WTC11 (cell line): ENCODE results near the gene KCMF1. TPM values are rescaled to one million over a fixed set of nuclear protein-coding genes. Genes with fewer than 3 reads are reported as not detected.

Experiments
- ATAC-seq: fragments of 200-7000 bp; cut with Tn5 transposase; 2 replicates; pipeline ENCODE4 v1.10.0; 2021; ENCODE audit warnings: mild to moderate bottlenecking, moderate library complexity
- CTCF ChIA-PET: fragments of 300-600 bp; sonication (Branson Sonifier 250); formaldehyde crosslinking; loops from one replicate; lab custom pipeline; 2021; ENCODE audit warnings: antibody characterized with exemption; lab: Charles Lee
- POLR2A ChIA-PET: fragments of 350-600 bp; sonication (Branson Sonifier 250); formaldehyde crosslinking; loops from one replicate; lab custom pipeline; 2021; ENCODE audit warnings: antibody characterized with exemption; lab: Charles Lee
- DNase-seq: peaks from one replicate; pipeline ENCODE4 v3.0.0; 2021; ENCODE audit warnings: low spot score
- H3K27ac Mint-ChIP-seq: 2 replicates; pipeline ENCODE4 v1.8.0; 2021; ENCODE audit warnings: mixed read lengths
- H3K27me3 Mint-ChIP-seq: 2 replicates; pipeline ENCODE4 v1.8.0; 2021; ENCODE audit warnings: low read depth, mild to moderate bottlenecking, moderate library complexity, mixed read lengths
- H3K36me3 Mint-ChIP-seq: 2 replicates; pipeline ENCODE4 v1.8.0; 2021; ENCODE audit warnings: mixed read lengths
- H3K4me1 Mint-ChIP-seq: 2 replicates; pipeline ENCODE4 v1.8.0; 2022; ENCODE audit warnings: mixed read lengths
- H3K4me3 Mint-ChIP-seq: 2 replicates; pipeline ENCODE4 v1.8.0; 2021; ENCODE audit warnings: mild to moderate bottlenecking, moderate library complexity, mixed read lengths
- H3K9me3 Mint-ChIP-seq: 2 replicates; pipeline ENCODE4 v1.8.0; 2021; ENCODE audit warnings: mixed read lengths
- ELF4 ChIP-seq: sonication (generic); formaldehyde crosslinking; IDR thresholded peaks from 2 replicates; pipeline ENCODE4 v1.8.1; 2022; ENCODE audit warnings: low read depth, mild to moderate bottlenecking, moderate library complexity, missing genetic modification reagents
- EMX1 ChIP-seq: fragments of 250-450 bp; sonication (Bioruptor Pico); IDR thresholded peaks from 2 replicates; pipeline ENCODE4 v1.8.0; 2021; ENCODE audit warnings: mild to moderate bottlenecking
- FOXP1 ChIP-seq: sonication (generic); formaldehyde crosslinking; IDR thresholded peaks from 2 replicates; pipeline ENCODE4 v1.8.0; 2022; ENCODE audit warnings: missing genetic modification reagents, mild to moderate bottlenecking, moderate library complexity, borderline replicate concordance
- GTF2I ChIP-seq: fragments of 250-450 bp; sonication (Bioruptor Pico); conservative IDR thresholded peaks from 2 replicates; pipeline ENCODE4 v1.4.0; 2021; ENCODE audit warnings: mild to moderate bottlenecking
- MYBL2 ChIP-seq: sonication (generic); formaldehyde crosslinking; IDR thresholded peaks from 2 replicates; pipeline ENCODE4 v1.8.1; 2023; ENCODE audit warnings: mild to moderate bottlenecking, moderate library complexity, missing genetic modification reagents
- NR3C1 ChIP-seq: sonication (generic); formaldehyde crosslinking; conservative IDR thresholded peaks from 2 replicates; pipeline ENCODE4 v1.8.1; 2023; ENCODE audit warnings: low read depth, mild to moderate bottlenecking, missing genetic modification reagents
- SMAD4 ChIP-seq: sonication (generic); formaldehyde crosslinking; IDR thresholded peaks from 2 replicates; pipeline ENCODE4 v1.8.0; 2022; ENCODE audit warnings: mild to moderate bottlenecking, missing genetic modification reagents
- TP53 ChIP-seq: sonication (generic); formaldehyde crosslinking; IDR thresholded peaks from 2 replicates; pipeline ENCODE4 v1.8.1; 2023; ENCODE audit warnings: mild to moderate bottlenecking, missing genetic modification reagents
- ZNF121 ChIP-seq: sonication (generic); formaldehyde crosslinking; IDR thresholded peaks from 2 replicates; pipeline ENCODE4 v1.8.0; 2023; ENCODE audit warnings: missing genetic modification reagents
- ZNF416 ChIP-seq: fragments of 250-450 bp; sonication (Bioruptor Pico); IDR thresholded peaks from 2 replicates; pipeline ENCODE4 v1.9.0; 2021; ENCODE audit warnings: mild to moderate bottlenecking, inconsistent platforms
- total RNA-seq: library from RNA; stranded (reverse); gene quantifications from 3 replicates; pipeline ENCODE4 v1.2.3, GENCODE V29; 2021
- TF ChIP-seq, protein P1 (sequence below): sonication (generic); formaldehyde crosslinking; conservative IDR thresholded peaks from 2 replicates; pipeline ENCODE4 v1.8.1; 2022; ENCODE audit warnings: mild to moderate bottlenecking, missing genetic modification reagents
- TF ChIP-seq, protein P2 (sequence below): fragments of 250-450 bp; sonication (Bioruptor Pico); IDR thresholded peaks from 2 replicates; pipeline ENCODE4 v1.9.0; 2021; ENCODE audit warnings: mild to moderate bottlenecking
- TF ChIP-seq, protein P3 (sequence below): sonication (generic); formaldehyde crosslinking; IDR thresholded peaks from 2 replicates; pipeline ENCODE4 v1.8.0; 2022; ENCODE audit warnings: mild to moderate bottlenecking, missing genetic modification reagents
- TF ChIP-seq, protein P4 (sequence below): sonication (generic); formaldehyde crosslinking; IDR thresholded peaks from 2 replicates; pipeline ENCODE4 v1.8.1; 2023; ENCODE audit warnings: mild to moderate bottlenecking, missing genetic modification reagents
- TF ChIP-seq, protein P5 (sequence below): fragments of 250-450 bp; sonication (Bioruptor Pico); IDR thresholded peaks from 2 replicates; pipeline ENCODE4 v2.1.2; 2022; ENCODE audit warnings: mild to moderate bottlenecking, moderate library complexity
- TF ChIP-seq, protein P6 (sequence below): sonication (generic); formaldehyde crosslinking; IDR thresholded peaks from 2 replicates; pipeline ENCODE4 v1.8.0; 2023; ENCODE audit warnings: missing genetic modification reagents, mild to moderate bottlenecking, borderline replicate concordance
- TF ChIP-seq, protein P7 (sequence below): fragments of 250-450 bp; sonication (Bioruptor Pico); IDR thresholded peaks from 2 replicates; pipeline ENCODE4 v1.9.0; 2021; ENCODE audit warnings: mild to moderate bottlenecking, borderline replicate concordance

Gene KCMF1
- total RNA-seq, 1 experiment from 2014 or later, result 117 TPM

DNA sequence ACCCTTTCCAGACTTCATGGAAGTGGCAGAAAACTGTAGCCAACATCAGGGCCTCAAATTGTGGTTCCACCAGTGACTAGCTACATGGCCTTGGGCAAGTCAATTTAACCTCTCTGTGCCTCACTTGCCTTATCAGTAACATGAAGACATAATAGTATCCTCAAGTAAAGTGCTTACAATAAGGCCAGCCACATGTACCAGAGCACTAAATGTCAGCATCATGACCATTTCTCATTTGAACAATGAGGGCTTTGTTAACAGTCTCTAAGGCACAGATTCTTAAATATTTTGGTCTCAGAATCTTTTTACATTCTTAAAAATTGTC is 5.8 kb upstream of the KCMF1 start:
- H3K27me3 Mint-ChIP-seq, result no peaks in the 10 kb centered on the region
- peaks cover 53% of the 10 kb centered on the region for H3K36me3 Mint-ChIP-seq
- H3K9me3 Mint-ChIP-seq, result no peaks in the 10 kb centered on the region
- ChIA-PET POLR2A (no interaction called here), CTCF (no interaction called here)
- TF ChIP-seq, protein P1, sequence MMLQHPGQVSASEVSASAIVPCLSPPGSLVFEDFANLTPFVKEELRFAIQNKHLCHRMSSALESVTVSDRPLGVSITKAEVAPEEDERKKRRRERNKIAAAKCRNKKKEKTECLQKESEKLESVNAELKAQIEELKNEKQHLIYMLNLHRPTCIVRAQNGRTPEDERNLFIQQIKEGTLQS (CRISPR knock-in tag), result no peak
- TF ChIP-seq SMAD4 (CRISPR knock-in tag), result no peak
- TF ChIP-seq, protein P2, sequence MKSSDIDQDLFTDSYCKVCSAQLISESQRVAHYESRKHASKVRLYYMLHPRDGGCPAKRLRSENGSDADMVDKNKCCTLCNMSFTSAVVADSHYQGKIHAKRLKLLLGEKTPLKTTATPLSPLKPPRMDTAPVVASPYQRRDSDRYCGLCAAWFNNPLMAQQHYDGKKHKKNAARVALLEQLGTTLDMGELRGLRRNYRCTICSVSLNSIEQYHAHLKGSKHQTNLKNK (CRISPR knock-in tag), result 0 out of 2 replicates have a peak, but pooled peaks have one; percentile 10
- peak overlapping the region; percentile 36 for H3K27ac Mint-ChIP-seq
- DNase-seq (no peak), ATAC-seq (no peak)
- H3K4me3 Mint-ChIP-seq, result no peak overlapping the region
- peaks cover 59% of the 10 kb centered on the region for H3K4me1 Mint-ChIP-seq

DNA sequence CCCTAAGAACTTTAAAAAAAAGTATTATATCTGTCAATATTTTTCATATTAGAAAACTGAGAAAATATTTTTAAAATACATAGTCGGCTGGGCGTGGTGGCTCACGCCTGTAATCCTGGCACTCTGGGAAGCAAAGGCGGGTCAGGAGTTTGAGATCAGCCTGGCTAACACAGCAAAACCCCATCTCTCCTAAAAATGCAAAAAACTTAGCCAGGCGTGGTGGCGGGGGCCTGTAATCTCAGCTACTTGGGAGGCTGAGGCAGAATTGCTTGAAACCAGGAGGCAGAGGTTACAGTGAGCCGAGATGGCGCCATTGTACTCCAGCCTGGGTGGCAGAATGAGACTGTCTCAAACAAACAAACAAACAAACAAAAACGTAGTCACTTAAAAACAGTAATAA is 5.1 kb upstream of the KCMF1 start:
- CTCF ChIA-PET, result interaction anchor here (1.9 kb wide), 1 partner anchor 40 kb away, joined by 7 read pairs; no protein-coding TSS in a partner anchor
- no peaks in the 10 kb centered on the region for H3K27me3 Mint-ChIP-seq
- TF ChIP-seq, protein P3, sequence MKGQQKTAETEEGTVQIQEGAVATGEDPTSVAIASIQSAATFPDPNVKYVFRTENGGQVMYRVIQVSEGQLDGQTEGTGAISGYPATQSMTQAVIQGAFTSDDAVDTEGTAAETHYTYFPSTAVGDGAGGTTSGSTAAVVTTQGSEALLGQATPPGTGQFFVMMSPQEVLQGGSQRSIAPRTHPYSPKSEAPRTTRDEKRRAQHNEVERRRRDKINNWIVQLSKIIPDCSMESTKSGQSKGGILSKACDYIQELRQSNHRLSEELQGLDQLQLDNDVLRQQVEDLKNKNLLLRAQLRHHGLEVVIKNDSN (CRISPR knock-in tag), result no peak
- no peak for TF ChIP-seq ELF4 (CRISPR knock-in tag)
- TF ChIP-seq, all 79 proteins: peak for 0
- DNase-seq (no peak), ATAC-seq (no peak)
- Mint-ChIP-seq H3K4me1 (peaks cover 52% of the 10 kb centered on the region), H3K36me3 (peaks cover 53% of the 10 kb centered on the region), H3K9me3 (no peaks in the 10 kb centered on the region), H3K27ac (no peak overlapping the region), H3K4me3 (no peak overlapping the region)
- POLR2A ChIA-PET, result no interaction called here

DNA sequence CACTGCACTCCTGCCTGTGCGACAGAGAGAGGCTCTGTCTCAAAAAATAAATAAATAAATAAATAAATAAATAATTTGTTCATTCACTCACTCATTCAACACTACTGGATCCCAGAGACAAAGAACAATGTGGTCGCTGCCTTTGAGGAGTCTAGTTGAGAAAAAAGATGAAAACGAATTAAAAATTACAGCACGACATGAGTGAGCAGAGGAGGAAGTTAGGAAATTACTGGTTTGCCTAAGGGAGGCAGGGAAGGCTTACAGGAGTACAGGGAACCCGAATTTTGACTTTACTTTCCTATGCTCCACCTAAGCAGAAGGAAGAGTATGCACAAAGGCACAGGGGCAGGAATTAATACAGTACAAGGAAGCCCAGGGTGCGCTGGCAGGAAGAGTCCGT is 4.2 kb upstream of the KCMF1 start:
- no peak overlapping the region for H3K4me3 Mint-ChIP-seq
- DNase-seq (no peak), ATAC-seq (no peak)
- H3K36me3 Mint-ChIP-seq, result peaks cover 50% of the 10 kb centered on the region
- no peaks in the 10 kb centered on the region for H3K27me3 Mint-ChIP-seq
- CTCF ChIA-PET, result interaction anchor here (0.5 to 1.9 kb wide), 2 partner anchors 34 to 41 kb away, joined by 5 to 7 read pairs; no protein-coding TSS in a partner anchor
- peak overlapping the region; percentile 81 for H3K27ac Mint-ChIP-seq
- no peaks in the 10 kb centered on the region for H3K9me3 Mint-ChIP-seq
- POLR2A ChIA-PET, result interaction anchor here (6.7 kb wide), 1 partner anchor 8 kb away, joined by 90 read pairs; no protein-coding TSS in a partner anchor
- peaks cover 45% of the 10 kb centered on the region for H3K4me1 Mint-ChIP-seq
- TF ChIP-seq, protein P2 (CRISPR knock-in tag), result no peak
- TF ChIP-seq TP53 (no peak), MYBL2 (no peak), ZNF416 (no peak), GTF2I (CRISPR knock-in tag) (no peak), NR3C1 (CRISPR knock-in tag) (no peak), FOXP1 (CRISPR knock-in tag) (no peak), ZNF121 (no peak), EMX1 (no peak)
- TF ChIP-seq, protein P4, sequence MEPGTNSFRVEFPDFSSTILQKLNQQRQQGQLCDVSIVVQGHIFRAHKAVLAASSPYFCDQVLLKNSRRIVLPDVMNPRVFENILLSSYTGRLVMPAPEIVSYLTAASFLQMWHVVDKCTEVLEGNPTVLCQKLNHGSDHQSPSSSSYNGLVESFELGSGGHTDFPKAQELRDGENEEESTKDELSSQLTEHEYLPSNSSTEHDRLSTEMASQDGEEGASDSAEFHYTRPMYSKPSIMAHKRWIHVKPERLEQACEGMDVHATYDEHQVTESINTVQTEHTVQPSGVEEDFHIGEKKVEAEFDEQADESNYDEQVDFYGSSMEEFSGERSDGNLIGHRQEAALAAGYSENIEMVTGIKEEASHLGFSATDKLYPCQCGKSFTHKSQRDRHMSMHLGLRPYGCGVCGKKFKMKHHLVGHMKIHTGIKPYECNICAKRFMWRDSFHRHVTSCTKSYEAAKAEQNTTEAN (CRISPR knock-in tag), result no peak
- TF ChIP-seq, protein P5, sequence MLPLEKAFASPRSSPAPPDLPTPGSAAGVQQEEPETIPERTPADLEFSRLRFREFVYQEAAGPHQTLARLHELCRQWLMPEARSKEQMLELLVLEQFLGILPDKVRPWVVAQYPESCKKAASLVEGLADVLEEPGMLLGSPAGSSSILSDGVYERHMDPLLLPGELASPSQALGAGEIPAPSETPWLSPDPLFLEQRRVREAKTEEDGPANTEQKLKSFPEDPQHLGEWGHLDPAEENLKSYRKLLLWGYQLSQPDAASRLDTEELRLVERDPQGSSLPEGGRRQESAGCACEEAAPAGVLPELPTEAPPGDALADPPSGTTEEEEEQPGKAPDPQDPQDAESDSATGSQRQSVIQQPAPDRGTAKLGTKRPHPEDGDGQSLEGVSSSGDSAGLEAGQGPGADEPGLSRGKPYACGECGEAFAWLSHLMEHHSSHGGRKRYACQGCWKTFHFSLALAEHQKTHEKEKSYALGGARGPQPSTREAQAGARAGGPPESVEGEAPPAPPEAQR (CRISPR knock-in tag), result no peak
- TF ChIP-seq, protein P6, sequence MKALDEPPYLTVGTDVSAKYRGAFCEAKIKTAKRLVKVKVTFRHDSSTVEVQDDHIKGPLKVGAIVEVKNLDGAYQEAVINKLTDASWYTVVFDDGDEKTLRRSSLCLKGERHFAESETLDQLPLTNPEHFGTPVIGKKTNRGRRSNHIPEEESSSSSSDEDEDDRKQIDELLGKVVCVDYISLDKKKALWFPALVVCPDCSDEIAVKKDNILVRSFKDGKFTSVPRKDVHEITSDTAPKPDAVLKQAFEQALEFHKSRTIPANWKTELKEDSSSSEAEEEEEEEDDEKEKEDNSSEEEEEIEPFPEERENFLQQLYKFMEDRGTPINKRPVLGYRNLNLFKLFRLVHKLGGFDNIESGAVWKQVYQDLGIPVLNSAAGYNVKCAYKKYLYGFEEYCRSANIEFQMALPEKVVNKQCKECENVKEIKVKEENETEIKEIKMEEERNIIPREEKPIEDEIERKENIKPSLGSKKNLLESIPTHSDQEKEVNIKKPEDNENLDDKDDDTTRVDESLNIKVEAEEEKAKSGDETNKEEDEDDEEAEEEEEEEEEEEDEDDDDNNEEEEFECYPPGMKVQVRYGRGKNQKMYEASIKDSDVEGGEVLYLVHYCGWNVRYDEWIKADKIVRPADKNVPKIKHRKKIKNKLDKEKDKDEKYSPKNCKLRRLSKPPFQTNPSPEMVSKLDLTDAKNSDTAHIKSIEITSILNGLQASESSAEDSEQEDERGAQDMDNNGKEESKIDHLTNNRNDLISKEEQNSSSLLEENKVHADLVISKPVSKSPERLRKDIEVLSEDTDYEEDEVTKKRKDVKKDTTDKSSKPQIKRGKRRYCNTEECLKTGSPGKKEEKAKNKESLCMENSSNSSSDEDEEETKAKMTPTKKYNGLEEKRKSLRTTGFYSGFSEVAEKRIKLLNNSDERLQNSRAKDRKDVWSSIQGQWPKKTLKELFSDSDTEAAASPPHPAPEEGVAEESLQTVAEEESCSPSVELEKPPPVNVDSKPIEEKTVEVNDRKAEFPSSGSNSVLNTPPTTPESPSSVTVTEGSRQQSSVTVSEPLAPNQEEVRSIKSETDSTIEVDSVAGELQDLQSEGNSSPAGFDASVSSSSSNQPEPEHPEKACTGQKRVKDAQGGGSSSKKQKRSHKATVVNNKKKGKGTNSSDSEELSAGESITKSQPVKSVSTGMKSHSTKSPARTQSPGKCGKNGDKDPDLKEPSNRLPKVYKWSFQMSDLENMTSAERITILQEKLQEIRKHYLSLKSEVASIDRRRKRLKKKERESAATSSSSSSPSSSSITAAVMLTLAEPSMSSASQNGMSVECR (CRISPR knock-in tag), result no peak
- TF ChIP-seq, protein P7, sequence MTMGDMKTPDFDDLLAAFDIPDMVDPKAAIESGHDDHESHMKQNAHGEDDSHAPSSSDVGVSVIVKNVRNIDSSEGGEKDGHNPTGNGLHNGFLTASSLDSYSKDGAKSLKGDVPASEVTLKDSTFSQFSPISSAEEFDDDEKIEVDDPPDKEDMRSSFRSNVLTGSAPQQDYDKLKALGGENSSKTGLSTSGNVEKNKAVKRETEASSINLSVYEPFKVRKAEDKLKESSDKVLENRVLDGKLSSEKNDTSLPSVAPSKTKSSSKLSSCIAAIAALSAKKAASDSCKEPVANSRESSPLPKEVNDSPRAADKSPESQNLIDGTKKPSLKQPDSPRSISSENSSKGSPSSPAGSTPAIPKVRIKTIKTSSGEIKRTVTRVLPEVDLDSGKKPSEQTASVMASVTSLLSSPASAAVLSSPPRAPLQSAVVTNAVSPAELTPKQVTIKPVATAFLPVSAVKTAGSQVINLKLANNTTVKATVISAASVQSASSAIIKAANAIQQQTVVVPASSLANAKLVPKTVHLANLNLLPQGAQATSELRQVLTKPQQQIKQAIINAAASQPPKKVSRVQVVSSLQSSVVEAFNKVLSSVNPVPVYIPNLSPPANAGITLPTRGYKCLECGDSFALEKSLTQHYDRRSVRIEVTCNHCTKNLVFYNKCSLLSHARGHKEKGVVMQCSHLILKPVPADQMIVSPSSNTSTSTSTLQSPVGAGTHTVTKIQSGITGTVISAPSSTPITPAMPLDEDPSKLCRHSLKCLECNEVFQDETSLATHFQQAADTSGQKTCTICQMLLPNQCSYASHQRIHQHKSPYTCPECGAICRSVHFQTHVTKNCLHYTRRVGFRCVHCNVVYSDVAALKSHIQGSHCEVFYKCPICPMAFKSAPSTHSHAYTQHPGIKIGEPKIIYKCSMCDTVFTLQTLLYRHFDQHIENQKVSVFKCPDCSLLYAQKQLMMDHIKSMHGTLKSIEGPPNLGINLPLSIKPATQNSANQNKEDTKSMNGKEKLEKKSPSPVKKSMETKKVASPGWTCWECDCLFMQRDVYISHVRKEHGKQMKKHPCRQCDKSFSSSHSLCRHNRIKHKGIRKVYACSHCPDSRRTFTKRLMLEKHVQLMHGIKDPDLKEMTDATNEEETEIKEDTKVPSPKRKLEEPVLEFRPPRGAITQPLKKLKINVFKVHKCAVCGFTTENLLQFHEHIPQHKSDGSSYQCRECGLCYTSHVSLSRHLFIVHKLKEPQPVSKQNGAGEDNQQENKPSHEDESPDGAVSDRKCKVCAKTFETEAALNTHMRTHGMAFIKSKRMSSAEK (CRISPR knock-in tag), result no peak
